OCI-LY1 (cell line): Measurements from ENCODE around the gene NDRG4.

ENCODE experiments used
- H2AFZ ChIP-seq: fragments of 200-600 bp; sonication (generic), shearing (Covaris generic); 2 replicates; pipeline ENCODE4 v1.6.0; 2014; ENCODE audit warnings: antibody characterized with exemption, mild to moderate bottlenecking, low read length
- H3F3A ChIP-seq: fragments of 200-600 bp; sonication (generic), shearing (Covaris generic); 2 replicates; pipeline ENCODE4 v1.6.0; 2014; ENCODE audit warnings: mild to moderate bottlenecking, antibody characterized with exemption, low read length, moderate library complexity; ENCODE audit not compliant: insufficient read depth
- H3K27ac ChIP-seq: fragments of 200-600 bp; sonication (generic); 2 replicates; pipeline ENCODE4 v1.5.1; 2014; ENCODE audit warnings: low read length, mixed run types, mild to moderate bottlenecking, low read depth; ENCODE audit not compliant: poor library complexity, severe bottlenecking
- H3K27me3 ChIP-seq: fragments of 200-600 bp; sonication (generic); 2 replicates; pipeline ENCODE4 v1.6.0; 2014; ENCODE audit warnings: antibody characterized with exemption, mild to moderate bottlenecking, low read length, moderate library complexity; ENCODE audit not compliant: insufficient read depth
- H3K36me3 ChIP-seq: fragments of 200-600 bp; sonication (generic); 2 replicates; pipeline ENCODE4 v1.6.1; 2014; ENCODE audit warnings: mild to moderate bottlenecking, antibody characterized with exemption, low read length, moderate library complexity, mixed read lengths; ENCODE audit not compliant: insufficient read depth
- H3K4me1 ChIP-seq: fragments of 200-600 bp; sonication (generic); 2 replicates; pipeline ENCODE4 v1.5.1; 2014; ENCODE audit warnings: mild to moderate bottlenecking, low read length, moderate library complexity; ENCODE audit not compliant: insufficient read depth, severe bottlenecking
- H3K4me2 ChIP-seq: fragments of 200-600 bp; sonication (generic), shearing (Covaris generic); 2 replicates; pipeline ENCODE4 v1.6.1; 2014; ENCODE audit warnings: low read length
- H3K4me3 ChIP-seq: fragments of 200-600 bp; sonication (generic); 2 replicates; pipeline ENCODE4 v1.5.1; 2014; ENCODE audit warnings: low read length, low read depth, mild to moderate bottlenecking, mixed read lengths; ENCODE audit not compliant: poor library complexity, severe bottlenecking
- H3K79me2 ChIP-seq: fragments of 200-600 bp; shearing (Covaris generic); 2 replicates; pipeline ENCODE4 v1.6.1; 2016; ENCODE audit warnings: mixed run types, low read length, mixed read lengths; ENCODE audit not compliant: insufficient read depth
- H3K9ac ChIP-seq: fragments of 200-600 bp; sonication (generic), shearing (Covaris generic); 2 replicates; pipeline ENCODE4 v1.6.1; 2014; ENCODE audit warnings: mild to moderate bottlenecking, low read length, mixed read lengths
- H3K9me2 ChIP-seq: fragments of 200-600 bp; sonication (generic), shearing (Covaris generic); 2 replicates; pipeline ENCODE4 v1.6.1; 2014; ENCODE audit warnings: low read depth, mild to moderate bottlenecking, low read length, mixed read lengths
- H3K9me3 ChIP-seq: fragments of 200-600 bp; shearing (Covaris generic); 2 replicates; pipeline ENCODE4 v1.6.1; 2014; ENCODE audit warnings: low read length, mixed read lengths
- H4K20me1 ChIP-seq: fragments of 200-600 bp; sonication (generic), shearing (Covaris generic); 2 replicates; pipeline ENCODE4 v1.6.0; 2016; ENCODE audit warnings: mild to moderate bottlenecking, low read length; ENCODE audit not compliant: insufficient read depth
- EZH2 ChIP-seq: fragments of 200-600 bp; sonication (generic), shearing (Covaris generic); IDR thresholded peaks from 2 replicates; pipeline ENCODE4 v1.8.0; 2017; ENCODE audit warnings: borderline replicate concordance, mixed run types, mild to moderate bottlenecking, antibody characterized with exemption, low read length, moderate library complexity, mixed read lengths
- TF ChIP-seq, protein P1 (sequence below): fragments of 200-600 bp; sonication (generic), shearing (Covaris generic); IDR thresholded peaks from 2 replicates; pipeline ENCODE4 v1.5.1; 2017; ENCODE audit warnings: mild to moderate bottlenecking, antibody characterized with exemption, low read length, moderate library complexity, mixed read lengths

NDRG4 gene

DNA sequence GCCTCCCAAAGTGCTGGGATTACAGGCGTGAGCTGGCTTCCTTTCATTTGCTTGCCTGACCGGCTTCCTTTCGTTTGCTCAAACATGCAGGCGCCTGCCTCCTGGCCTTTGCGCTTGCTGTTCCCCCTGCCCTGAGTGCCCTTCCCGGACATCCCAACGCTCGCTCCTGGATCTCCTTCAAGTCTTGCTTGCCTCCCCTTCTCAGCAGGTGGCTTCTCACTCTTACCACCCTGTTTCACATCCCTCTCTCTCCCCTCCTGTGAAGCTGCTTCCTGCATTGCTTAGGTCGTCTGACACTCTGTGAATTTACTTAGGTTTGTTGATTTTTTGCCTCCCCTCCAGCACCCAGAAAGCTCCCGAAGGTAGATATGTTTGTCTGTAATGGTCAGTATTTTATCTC lies 25.6 kb upstream of the NDRG4 start:
- Histone ChIP-seq H3K36me3 (no peaks in the 10 kb centered on the region), H3K4me1 (no peaks in the 10 kb centered on the region)

DNA sequence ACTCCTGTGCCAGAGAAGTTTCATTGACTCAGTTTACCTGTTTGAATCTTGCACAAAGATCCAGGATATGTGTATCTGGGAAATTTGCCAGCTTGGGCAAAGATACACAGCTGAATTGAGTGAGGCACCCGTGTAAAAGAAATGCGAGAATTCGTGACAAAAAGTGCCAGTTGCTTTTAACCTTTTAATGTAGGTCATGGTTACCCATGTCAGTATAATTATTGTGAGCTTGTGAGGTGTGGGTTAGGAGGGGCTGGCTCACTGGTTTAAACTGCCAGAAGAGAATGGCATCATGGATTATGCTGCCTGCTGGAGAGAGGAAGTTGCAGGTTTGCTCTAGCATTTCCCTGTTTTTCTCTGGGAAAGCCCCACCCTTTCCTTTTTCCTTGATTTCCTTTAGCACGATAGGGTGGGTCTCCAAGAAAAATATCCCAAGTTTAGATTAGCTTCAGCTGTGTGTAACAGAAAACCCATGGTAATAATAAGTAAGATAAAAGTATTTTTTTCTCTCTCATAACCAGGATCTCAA lies 24.8 kb upstream of the NDRG4 start:
- H3K9ac ChIP-seq = no peak overlapping the region
- H3K27me3 ChIP-seq = no peaks in the 10 kb centered on the region
- no peaks in the 10 kb centered on the region for H3F3A ChIP-seq
- H3K4me3 ChIP-seq = no peak overlapping the region
- no peaks in the 10 kb centered on the region for H3K9me2 ChIP-seq
- TF ChIP-seq, protein P1, sequence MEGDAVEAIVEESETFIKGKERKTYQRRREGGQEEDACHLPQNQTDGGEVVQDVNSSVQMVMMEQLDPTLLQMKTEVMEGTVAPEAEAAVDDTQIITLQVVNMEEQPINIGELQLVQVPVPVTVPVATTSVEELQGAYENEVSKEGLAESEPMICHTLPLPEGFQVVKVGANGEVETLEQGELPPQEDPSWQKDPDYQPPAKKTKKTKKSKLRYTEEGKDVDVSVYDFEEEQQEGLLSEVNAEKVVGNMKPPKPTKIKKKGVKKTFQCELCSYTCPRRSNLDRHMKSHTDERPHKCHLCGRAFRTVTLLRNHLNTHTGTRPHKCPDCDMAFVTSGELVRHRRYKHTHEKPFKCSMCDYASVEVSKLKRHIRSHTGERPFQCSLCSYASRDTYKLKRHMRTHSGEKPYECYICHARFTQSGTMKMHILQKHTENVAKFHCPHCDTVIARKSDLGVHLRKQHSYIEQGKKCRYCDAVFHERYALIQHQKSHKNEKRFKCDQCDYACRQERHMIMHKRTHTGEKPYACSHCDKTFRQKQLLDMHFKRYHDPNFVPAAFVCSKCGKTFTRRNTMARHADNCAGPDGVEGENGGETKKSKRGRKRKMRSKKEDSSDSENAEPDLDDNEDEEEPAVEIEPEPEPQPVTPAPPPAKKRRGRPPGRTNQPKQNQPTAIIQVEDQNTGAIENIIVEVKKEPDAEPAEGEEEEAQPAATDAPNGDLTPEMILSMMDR = no peak
- TF ChIP-seq EZH2 = no peak
- no peaks in the 10 kb centered on the region for H3K36me3 ChIP-seq
- no peak overlapping the region for H3K4me2 ChIP-seq
- no peaks in the 10 kb centered on the region for H3K4me1 ChIP-seq
- H3K79me2 ChIP-seq = no peaks in the 10 kb centered on the region
- H2AFZ ChIP-seq = no peak overlapping the region
- H3K27ac ChIP-seq = no peak overlapping the region
- no peaks in the 10 kb centered on the region for H4K20me1 ChIP-seq
- no peaks in the 10 kb centered on the region for H3K9me3 ChIP-seq

More for the DNA sequence above, 25.6 kb upstream of the NDRG4 start:
- Histone ChIP-seq H3K27me3 (no peaks in the 10 kb centered on the region), H2AFZ (no peak overlapping the region), H4K20me1 (no peaks in the 10 kb centered on the region), H3K9me3 (no peaks in the 10 kb centered on the region), H3F3A (no peaks in the 10 kb centered on the region), H3K4me3 (no peak overlapping the region), H3K9me2 (no peaks in the 10 kb centered on the region), H3K9ac (no peak overlapping the region), H3K4me2 (no peak overlapping the region), H3K79me2 (no peaks in the 10 kb centered on the region), H3K27ac (no peak overlapping the region)
- TF ChIP-seq, protein P1 = no peak
- no peak for TF ChIP-seq EZH2

DNA sequence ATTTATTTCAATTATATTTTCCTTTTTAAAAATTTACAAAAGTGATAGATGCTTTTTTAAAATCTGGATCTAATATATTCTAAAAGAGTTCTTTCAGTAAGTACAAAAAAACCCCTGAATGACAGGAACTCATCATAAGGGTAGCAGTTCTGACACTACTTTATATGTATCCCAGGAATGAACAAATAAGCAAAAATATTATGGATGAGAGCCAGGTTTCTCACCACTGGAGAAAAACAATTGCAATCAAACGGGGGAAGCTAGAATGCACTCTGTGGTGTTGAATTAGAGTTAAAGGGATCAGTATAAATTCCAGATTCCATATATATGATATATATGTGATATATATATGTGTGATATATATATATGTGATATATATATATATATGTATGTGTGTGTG lies 23.2 kb upstream of the NDRG4 start:
- H3K36me3 ChIP-seq = no peaks in the 10 kb centered on the region
- no peak overlapping the region for H3K4me2 ChIP-seq
- H3K9ac ChIP-seq = no peak overlapping the region
- no peak overlapping the region for H3K27ac ChIP-seq
- H3K79me2 ChIP-seq = no peaks in the 10 kb centered on the region
- H3K9me2 ChIP-seq = no peaks in the 10 kb centered on the region
- no peaks in the 10 kb centered on the region for H3K9me3 ChIP-seq
- TF ChIP-seq, protein P1 = no peak
- TF ChIP-seq EZH2 = no peak
- H3K4me1 ChIP-seq = no peaks in the 10 kb centered on the region
- no peaks in the 10 kb centered on the region for H3K27me3 ChIP-seq
- H2AFZ ChIP-seq = no peak overlapping the region
- no peaks in the 10 kb centered on the region for H4K20me1 ChIP-seq
- H3F3A ChIP-seq = no peaks in the 10 kb centered on the region
- H3K4me3 ChIP-seq = no peak overlapping the region
